HG02798 (cell line): ENCODE measurements around the gene ASTN1.

ENCODE experiments used
- ATAC-seq: cut with Tn5 transposase; IDR thresholded peaks from one replicate; pipeline ENCODE4 v1.9.1; 2021; ENCODE audit warnings: mild to moderate bottlenecking; ENCODE audit not compliant: unreplicated experiment, poor library complexity

The ASTN1 gene

GRCh38 chr1:177164380-177165068 lies at the start of gene ASTN1:
Gene ASTN1 (minus strand): TSS chr1:177164712. CDS start chr1:177164676, 36 bp downstream.
- no peak for ATAC-seq

GRCh38 chr1:177211231-177211630 lies 46.7 kb upstream of the ASTN1 start:
- no peak for ATAC-seq

GRCh38 chr1:177210071-177210470 lies 45.6 kb upstream of the ASTN1 start:
- ATAC-seq, result no peak

GRCh38 chr1:177209357-177209756 lies 44.8 kb upstream of the ASTN1 start:
- ATAC-seq, result no peak

- no peak for ATAC-seq
Observed at GRCh38 chr1:177208920-177209319, 44.4 kb upstream of the ASTN1 start.

GRCh38 chr1:177206831-177207355 lies 42.4 kb upstream of the ASTN1 start:
- no peak for ATAC-seq

DNA sequence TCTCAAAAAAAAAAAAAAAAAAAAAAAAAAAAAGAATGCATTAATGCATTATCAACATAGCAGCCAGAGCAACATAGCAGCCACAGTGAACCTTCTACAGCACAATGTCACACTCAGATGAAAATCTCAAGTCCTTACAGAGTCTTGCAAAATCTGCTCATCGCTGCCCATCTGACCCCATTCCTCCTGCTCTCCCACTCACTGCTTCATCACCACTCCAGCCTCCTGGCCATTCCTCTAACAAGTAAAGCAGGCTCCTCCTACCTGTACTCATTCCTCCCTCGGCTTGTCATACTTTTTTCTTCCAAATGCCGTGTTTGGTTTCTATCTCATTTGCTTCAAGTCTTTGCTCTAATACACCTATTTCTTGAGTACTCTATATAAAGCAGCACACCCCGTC lies 35.8 kb upstream of the ASTN1 start:
- no peak for ATAC-seq

DNA sequence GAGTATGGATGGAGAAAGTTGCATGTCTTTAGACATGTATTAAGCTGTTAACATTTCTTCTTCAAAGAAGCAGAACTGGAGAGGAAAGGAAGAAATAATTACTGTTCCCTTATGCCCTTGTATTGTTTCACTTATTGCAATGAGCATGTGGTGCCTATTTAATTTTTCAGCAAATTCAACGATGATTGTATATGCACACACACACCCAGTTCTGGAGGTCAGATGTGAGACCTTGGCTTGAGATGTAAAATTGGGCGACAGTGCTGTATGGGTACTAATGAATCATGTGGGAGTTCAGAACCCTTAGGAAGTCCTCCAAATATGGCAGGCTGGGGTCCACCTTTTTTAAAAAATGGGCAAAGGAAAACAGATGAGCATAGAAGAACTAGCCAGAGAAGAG lies 33.7 kb upstream of the ASTN1 start:
- ATAC-seq, result no peak

DNA sequence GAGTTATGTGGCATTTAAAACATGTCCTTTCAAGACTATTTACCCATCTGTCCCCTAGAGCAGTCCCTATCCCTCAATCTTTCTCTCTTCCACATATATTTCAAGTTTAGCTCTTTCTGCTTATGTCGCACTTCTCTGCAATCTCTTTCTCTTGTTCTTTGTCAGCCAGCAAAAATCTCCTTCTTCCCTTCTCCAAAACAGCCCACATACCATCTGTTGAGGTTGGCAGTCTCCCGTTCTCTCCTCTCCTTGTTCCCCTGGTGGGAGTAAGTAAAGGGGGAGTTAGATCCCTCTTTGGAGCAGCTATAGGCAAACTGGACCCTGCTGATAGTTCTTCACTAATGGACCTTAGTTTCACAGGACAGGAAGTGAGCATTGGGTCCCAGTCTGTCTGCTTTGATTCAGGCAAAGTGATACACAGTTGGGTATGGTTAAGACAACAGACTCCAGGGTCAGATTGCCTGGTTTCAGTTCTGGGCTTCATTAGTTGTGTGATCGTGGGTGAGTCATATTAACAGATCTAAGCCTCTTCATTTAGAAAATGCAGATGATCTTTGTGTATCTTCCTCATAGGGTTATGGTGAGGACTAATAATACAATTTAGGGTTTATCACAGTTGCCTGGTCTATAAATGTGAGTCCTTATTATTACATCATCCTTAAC lies 25.9 kb upstream of the ASTN1 start:
- no peak for ATAC-seq

DNA sequence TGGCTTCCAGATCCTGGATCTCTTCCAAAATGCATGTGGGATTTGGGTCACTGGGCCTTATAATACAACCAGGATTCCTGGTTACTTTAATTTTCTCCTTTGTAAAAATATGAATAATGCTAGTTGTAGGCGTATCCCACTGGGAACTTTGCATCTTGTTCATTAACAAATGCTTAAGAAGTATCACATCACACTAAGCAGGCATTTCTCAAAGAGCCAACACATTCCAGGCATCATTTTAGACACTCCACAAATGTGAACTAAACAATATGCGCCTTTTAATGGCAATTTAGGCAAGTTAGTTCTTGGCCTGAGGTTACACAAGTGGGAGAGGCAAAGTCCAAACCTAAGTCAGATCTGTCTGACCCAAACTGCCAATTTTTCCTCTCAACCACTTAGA lies 22.1 kb upstream of the ASTN1 start:
- no peak for ATAC-seq

DNA sequence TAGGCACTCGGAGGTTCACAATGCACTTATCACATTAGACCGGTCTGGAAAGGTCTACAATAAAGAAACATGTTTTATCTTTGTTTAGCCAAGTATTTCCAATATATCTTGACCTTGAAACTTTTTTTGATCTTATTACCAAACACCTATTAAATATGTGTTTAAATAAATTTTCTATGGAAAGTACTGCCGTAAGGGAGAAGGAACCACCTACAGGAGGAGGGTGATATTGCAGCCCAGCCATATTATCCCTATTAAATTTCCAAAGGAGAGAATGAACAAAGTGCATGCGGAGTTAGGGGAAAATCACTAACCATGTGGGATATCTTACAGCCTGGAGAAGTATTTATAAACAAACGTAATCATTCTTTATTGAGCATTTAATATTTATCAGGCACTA lies 20.7 kb upstream of the ASTN1 start:
- no peak for ATAC-seq

- no peak for ATAC-seq
Observed at GRCh38 chr1:177183836-177184235, 19.3 kb upstream of the ASTN1 start.

GRCh38 chr1:177181631-177182291 lies 17.2 kb upstream of the ASTN1 start:
- ATAC-seq, result peak; percentile 92

GRCh38 chr1:177181280-177181630 lies 16.7 kb upstream of the ASTN1 start:
- peak; percentile 9 for ATAC-seq

GRCh38 chr1:177174921-177175634 lies 10.6 kb upstream of the ASTN1 start:
- ATAC-seq, result no peak

GRCh38 chr1:177173976-177174375 lies 9.5 kb upstream of the ASTN1 start:
- no peak for ATAC-seq

GRCh38 chr1:177172866-177173265 lies 8.4 kb upstream of the ASTN1 start:
- ATAC-seq, result no peak

DNA sequence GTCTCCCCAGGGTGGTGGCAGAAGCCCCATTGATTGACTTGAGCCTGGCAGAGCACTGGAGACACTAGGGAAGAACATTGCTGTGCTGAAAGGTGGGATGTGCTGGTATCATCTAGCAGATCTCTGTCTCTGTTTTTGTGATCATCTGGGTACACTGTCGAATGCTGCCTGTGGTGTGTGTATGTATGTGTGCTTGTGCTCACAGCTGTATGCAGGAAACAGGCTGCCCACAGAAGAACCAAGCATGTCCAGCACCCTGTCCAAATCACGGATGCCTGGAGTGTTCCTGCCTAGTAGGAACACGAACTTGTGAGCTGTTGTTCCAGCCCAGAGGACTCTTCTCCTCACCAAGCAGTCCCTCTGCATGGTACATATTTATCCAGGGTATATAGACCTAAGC lies 7.8 kb upstream of the ASTN1 start:
- ATAC-seq, result no peak

DNA sequence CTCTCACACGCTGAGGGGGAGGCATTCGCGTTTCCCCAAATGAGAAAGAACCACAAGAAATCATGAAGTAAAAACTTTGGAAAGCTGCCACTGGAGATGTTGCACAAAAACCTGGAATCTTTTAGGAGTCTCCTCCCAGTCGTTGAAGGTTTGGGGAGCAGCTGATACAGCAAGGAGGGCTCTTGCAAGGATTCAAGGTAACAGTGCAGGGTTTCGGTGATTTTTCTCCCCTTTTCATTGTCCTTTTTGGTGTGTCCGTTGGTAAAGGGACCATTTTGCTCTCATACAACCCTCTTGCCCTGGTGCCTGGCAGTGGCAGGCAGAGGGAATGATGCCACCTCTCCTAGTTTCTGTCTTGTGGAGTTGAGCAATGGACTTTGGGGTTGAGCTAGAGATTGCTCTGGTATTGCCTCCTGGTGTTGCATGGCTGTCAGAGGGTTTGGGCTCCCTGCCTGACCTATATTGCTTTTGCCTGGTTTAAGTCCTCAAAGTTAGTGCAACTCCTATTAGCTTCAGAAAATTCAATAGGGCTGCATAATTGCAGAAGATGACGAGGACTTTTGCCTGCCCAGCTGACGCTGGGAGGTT lies 7.1 kb upstream of the ASTN1 start:
- no peak for ATAC-seq

DNA sequence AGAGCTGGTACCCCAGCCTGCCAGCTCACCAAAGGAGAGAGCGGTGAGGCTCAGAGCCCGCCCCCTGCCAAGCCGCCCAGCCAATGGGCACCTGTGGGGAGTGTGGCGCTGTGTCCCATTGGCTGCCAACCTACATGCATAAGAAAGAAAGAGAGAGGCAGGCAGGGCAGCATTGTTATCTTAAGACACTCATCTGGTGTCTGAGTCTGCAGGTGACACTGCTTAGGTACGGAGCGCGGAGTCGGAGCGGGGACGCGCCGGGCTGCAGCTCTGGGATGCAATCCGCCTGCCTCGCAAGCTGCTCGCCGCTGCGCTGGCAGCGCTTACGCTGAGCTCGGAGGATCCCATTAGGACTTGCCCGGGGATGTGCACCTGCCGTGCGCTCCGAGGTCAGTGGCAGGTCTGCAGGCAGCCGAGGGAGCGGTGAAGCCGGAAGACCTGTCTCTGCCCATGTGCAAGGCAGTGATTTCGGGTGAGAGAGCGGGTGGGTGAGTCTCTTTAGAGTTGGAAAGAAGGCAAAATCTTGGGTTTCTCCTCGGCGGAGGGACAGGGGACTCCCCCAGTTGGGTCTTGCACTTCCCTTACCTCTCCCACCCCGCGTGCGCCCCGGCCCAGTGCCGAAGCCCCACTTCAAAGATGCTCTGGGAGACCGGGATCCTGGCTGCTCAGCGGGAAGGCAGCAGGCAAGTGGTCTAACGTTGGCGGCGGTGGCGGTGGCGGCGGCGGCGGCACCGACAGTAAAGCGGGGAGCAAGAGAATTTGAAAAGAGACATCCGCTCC lies 6.4 kb upstream of the ASTN1 start, which contains the start of gene BRINP2:
TSS of gene BRINP2 (plus strand) at position 203 of the 780 bp plus-strand sequence. CDS start 58,919 bp downstream, outside the sequence.
- peak; percentile 78 for ATAC-seq
